ENCODE results near the gene LILRB3. TPM values are rescaled to one million over a fixed set of nuclear protein-coding genes. Genes with fewer than 3 reads are reported as not detected.
"Not testable (repeated sequence)": the region's sequence is repeated elsewhere in the genome, so short reads cannot be mapped to it uniquely, and the experiment has no call there.

The LILRB3 gene
- polyA plus RNA-seq (2013, experiment 1 of 4): not detected
- polyA plus RNA-seq (2013, experiment 2 of 4): 0.39 TPM
- polyA plus RNA-seq (2013, experiment 3 of 4): not detected
- not detected for polyA plus RNA-seq (2013, experiment 4 of 4)

DNA sequence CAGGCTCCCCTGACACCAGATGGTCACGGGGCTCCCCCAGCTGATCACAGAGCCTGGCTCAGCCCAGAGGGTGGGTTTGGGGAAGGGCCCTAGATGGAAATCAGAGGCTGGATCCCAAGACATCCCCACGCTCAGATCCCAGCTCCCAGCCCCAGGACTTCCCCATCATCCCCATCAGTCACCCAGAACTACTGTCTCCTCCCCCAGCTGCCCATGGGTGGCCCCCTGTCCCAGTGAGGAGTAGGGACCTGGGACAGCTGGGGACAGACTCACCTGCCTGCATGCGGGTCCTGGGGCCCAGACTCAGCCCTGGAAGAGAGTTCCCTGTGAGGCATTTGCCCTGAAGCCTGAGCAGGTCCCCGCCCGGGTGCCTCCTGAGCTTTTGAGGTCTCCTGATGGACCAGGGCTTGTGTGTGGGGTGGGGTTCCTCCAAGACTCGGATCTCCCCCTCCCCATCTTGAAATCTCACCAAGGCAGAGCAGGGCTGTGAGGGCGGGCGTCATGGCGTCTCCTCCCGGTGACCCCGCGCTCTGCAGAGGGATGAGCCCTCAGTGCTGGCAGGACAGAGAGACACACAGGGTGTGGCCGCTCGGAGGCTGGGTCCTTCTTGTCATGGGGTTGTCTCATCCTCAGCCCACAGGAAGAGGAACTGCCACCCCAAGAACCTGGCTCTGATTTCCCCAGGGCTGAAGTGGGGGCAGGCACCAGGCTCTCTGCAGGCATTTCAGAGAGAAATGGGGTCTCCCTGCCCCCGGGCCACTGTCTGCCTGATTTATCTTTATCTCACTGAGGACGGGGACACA lies at the start of gene LILRB3:
Gene LILRB3, minus strand, starts transcription at position 534 of the 803 bp plus-strand sequence. Its CDS starts 31 bp downstream, at position 503.
- not testable (repeated sequence) for H3K36me3 ChIP-seq (ENCODE audit: control insufficient read depth, insufficient read depth, low read length); H3K4me3 ChIP-seq (ENCODE audit: insufficient read depth, low read depth, low read length); H3K4me1 ChIP-seq (ENCODE audit: control insufficient read depth, insufficient read depth, low read length); H3K27me3 ChIP-seq (ENCODE audit: control insufficient read depth, insufficient read depth, low read length, poor library complexity, severe bottlenecking); H3K9me3 ChIP-seq (ENCODE audit: control insufficient read depth, low read length); H3K27ac ChIP-seq (ENCODE audit: insufficient read depth, low read depth, low read length, poor library complexity, severe bottlenecking)
- WGBS, 2 experiments: 83 to 87% methylated on average over 14 to 15 of the region's 16 CpGs

DNA sequence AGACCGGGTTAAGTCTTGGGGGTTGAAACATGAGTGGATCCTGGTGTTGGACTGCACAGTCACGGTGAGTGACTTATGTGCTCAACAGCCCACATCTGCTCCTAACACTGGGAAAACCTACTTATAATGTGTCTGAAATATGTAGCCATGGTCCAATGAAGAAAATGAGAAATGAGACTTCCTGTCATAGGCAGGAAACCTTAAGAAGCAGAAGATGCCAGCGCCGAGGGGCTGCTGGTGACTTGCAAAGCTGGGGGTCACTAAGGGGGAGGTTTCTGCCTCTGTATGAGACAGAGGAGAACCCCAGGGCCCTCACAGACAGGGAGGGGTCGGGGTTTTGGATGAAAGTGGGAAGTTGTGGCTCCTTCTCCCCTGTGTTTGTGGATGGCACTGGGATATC lies 49.4 kb upstream of the LILRB3 start:
- H3K9me3 ChIP-seq (ENCODE audit: control insufficient read depth, low read length); H3K27me3 ChIP-seq (ENCODE audit: control insufficient read depth, insufficient read depth, low read length, poor library complexity, severe bottlenecking); H3K36me3 ChIP-seq (ENCODE audit: control insufficient read depth, insufficient read depth, low read length); H3K4me3 ChIP-seq (ENCODE audit: insufficient read depth, low read depth, low read length); H3K27ac ChIP-seq (ENCODE audit: insufficient read depth, low read depth, low read length, poor library complexity, severe bottlenecking); H3K4me1 ChIP-seq (ENCODE audit: control insufficient read depth, insufficient read depth, low read length): not testable (repeated sequence)
- WGBS, 2 experiments: 86 to 88% methylated on average over 5 of the region's 5 CpGs

GRCh38 chr19:54271587-54271986 lies 48.8 kb upstream of the LILRB3 start:
- H3K4me1 ChIP-seq (ENCODE audit: control insufficient read depth, insufficient read depth, low read length); H3K27me3 ChIP-seq (ENCODE audit: control insufficient read depth, insufficient read depth, low read length, poor library complexity, severe bottlenecking); H3K9me3 ChIP-seq (ENCODE audit: control insufficient read depth, low read length); H3K36me3 ChIP-seq (ENCODE audit: control insufficient read depth, insufficient read depth, low read length); H3K27ac ChIP-seq (ENCODE audit: insufficient read depth, low read depth, low read length, poor library complexity, severe bottlenecking); H3K4me3 ChIP-seq (ENCODE audit: insufficient read depth, low read depth, low read length): not testable (repeated sequence)
- WGBS, 2 experiments: 76 to 89% methylated on average over 3 to 4 of the region's 4 CpGs

DNA sequence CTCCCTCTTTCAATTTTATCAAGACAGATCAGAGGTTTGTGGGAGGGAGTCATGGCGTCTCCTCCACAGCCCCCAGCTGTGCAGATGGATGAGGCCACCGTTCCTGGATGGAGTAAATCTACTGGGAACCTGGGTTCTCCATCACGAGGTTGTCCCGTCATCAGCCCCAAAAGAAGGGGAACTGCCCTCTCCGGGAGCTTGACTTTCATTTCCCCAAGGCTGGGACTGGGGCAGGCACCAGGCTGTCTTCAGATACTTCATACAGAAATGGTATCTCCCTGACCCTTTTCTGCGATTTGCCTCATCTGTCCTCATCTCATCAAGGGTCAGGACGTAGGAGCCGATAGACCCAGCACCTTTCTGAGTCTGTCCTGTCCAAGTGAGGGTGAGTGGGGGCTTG lies 48.3 kb upstream of the LILRB3 start:
- Histone ChIP-seq H3K4me3 (ENCODE audit: insufficient read depth, low read depth, low read length) (no peak overlapping the region), H3K36me3 (ENCODE audit: control insufficient read depth, insufficient read depth, low read length) (no peaks in the 10 kb centered on the region), H3K27ac (ENCODE audit: insufficient read depth, low read depth, low read length, poor library complexity, severe bottlenecking) (no peak overlapping the region), H3K4me1 (ENCODE audit: control insufficient read depth, insufficient read depth, low read length) (no peaks in the 10 kb centered on the region), H3K9me3 (ENCODE audit: control insufficient read depth, low read length) (no peaks in the 10 kb centered on the region), H3K27me3 (ENCODE audit: control insufficient read depth, insufficient read depth, low read length, poor library complexity, severe bottlenecking) (peaks cover 5% of the 10 kb centered on the region)
- 88 to 91% methylated on average over 8 of the region's 8 CpGs for WGBS, 2 experiments

DNA sequence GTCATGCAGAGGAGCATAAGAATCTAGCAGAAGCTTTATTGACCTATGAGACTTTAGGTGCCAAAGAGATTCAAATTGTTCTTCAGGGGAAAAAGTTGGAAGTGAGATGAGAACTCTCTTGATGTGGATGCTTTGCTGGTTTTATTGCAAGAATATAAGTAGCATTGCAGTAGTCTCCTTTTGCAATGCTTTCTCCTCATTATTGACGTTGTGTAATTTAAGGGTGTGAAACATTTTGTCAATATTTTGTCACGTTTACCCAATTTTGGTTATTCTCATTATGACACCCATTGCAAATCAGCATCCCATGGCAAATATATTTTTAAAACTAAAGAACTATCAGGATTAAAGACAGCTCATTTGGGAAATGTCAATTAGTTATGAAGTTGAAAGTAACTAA lies 46.1 kb upstream of the LILRB3 start:
- Histone ChIP-seq H3K4me3 (ENCODE audit: insufficient read depth, low read depth, low read length) (no peak overlapping the region), H3K4me1 (ENCODE audit: control insufficient read depth, insufficient read depth, low read length) (no peaks in the 10 kb centered on the region), H3K27me3 (ENCODE audit: control insufficient read depth, insufficient read depth, low read length, poor library complexity, severe bottlenecking) (peaks cover 5% of the 10 kb centered on the region), H3K27ac (ENCODE audit: insufficient read depth, low read depth, low read length, poor library complexity, severe bottlenecking) (no peak overlapping the region), H3K36me3 (ENCODE audit: control insufficient read depth, insufficient read depth, low read length) (no peaks in the 10 kb centered on the region), H3K9me3 (ENCODE audit: control insufficient read depth, low read length) (no peaks in the 10 kb centered on the region)
- 25 to 73% methylated on average over 1 to 2 of the region's 2 CpGs for WGBS, 2 experiments

DNA sequence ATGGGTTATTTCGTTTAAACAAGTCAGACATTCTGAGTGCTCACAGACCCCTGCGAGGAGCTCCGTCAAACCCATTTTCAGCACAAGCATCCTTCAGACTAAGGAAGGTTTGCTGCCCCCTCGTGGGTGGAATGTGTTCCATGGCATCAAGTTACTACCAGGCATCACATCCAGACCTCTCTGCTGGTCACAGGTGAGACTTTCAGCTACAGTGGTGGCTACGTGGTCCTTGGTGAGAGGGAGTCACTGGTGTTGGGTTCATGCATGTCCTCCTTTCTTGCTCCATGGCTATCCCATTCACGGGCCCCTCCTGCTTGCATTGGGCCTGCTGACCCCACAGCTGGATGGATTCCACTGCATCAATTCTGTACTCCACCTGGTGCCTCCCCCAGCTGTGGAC lies 43.3 kb upstream of the LILRB3 start:
- Histone ChIP-seq H3K27me3 (ENCODE audit: control insufficient read depth, insufficient read depth, low read length, poor library complexity, severe bottlenecking) (peaks cover 5% of the 10 kb centered on the region), H3K27ac (ENCODE audit: insufficient read depth, low read depth, low read length, poor library complexity, severe bottlenecking) (no peak overlapping the region), H3K36me3 (ENCODE audit: control insufficient read depth, insufficient read depth, low read length) (no peaks in the 10 kb centered on the region), H3K4me3 (ENCODE audit: insufficient read depth, low read depth, low read length) (no peak overlapping the region), H3K9me3 (ENCODE audit: control insufficient read depth, low read length) (no peaks in the 10 kb centered on the region), H3K4me1 (ENCODE audit: control insufficient read depth, insufficient read depth, low read length) (no peaks in the 10 kb centered on the region)
- 11 to 12% methylated on average over 6 of the region's 6 CpGs for WGBS, 2 experiments

GRCh38 chr19:54262470-54262869 lies 39.7 kb upstream of the LILRB3 start:
- Histone ChIP-seq H3K9me3 (ENCODE audit: control insufficient read depth, low read length) (no peaks in the 10 kb centered on the region), H3K27ac (ENCODE audit: insufficient read depth, low read depth, low read length, poor library complexity, severe bottlenecking) (no peak overlapping the region), H3K36me3 (ENCODE audit: control insufficient read depth, insufficient read depth, low read length) (no peaks in the 10 kb centered on the region), H3K27me3 (ENCODE audit: control insufficient read depth, insufficient read depth, low read length, poor library complexity, severe bottlenecking) (no peaks in the 10 kb centered on the region), H3K4me3 (ENCODE audit: insufficient read depth, low read depth, low read length) (no peak overlapping the region), H3K4me1 (ENCODE audit: control insufficient read depth, insufficient read depth, low read length) (no peaks in the 10 kb centered on the region)
- WGBS, 2 experiments: 83 to 94% methylated on average over 2 of the region's 2 CpGs

GRCh38 chr19:54262066-54262465 lies 39.3 kb upstream of the LILRB3 start:
- Histone ChIP-seq H3K27ac (ENCODE audit: insufficient read depth, low read depth, low read length, poor library complexity, severe bottlenecking) (no peak overlapping the region), H3K4me1 (ENCODE audit: control insufficient read depth, insufficient read depth, low read length) (no peaks in the 10 kb centered on the region), H3K27me3 (ENCODE audit: control insufficient read depth, insufficient read depth, low read length, poor library complexity, severe bottlenecking) (no peaks in the 10 kb centered on the region), H3K9me3 (ENCODE audit: control insufficient read depth, low read length) (no peaks in the 10 kb centered on the region), H3K36me3 (ENCODE audit: control insufficient read depth, insufficient read depth, low read length) (no peaks in the 10 kb centered on the region), H3K4me3 (ENCODE audit: insufficient read depth, low read depth, low read length) (no peak overlapping the region)
- 90 to 91% methylated on average over 11 of the region's 11 CpGs for WGBS, 2 experiments

- H3K4me1 ChIP-seq (ENCODE audit: control insufficient read depth, insufficient read depth, low read length): no peaks in the 10 kb centered on the region
- WGBS, 2 experiments: 91 to 94% methylated on average over 9 of the region's 9 CpGs
- no peak within 1 kb of the TSS for H3K4me3 ChIP-seq (ENCODE audit: insufficient read depth, low read depth, low read length)
- no peaks in the 10 kb centered on the region for H3K27me3 ChIP-seq (ENCODE audit: control insufficient read depth, insufficient read depth, low read length, poor library complexity, severe bottlenecking)
- H3K9me3 ChIP-seq (ENCODE audit: control insufficient read depth, low read length): no peaks in the 10 kb centered on the region
- H3K36me3 ChIP-seq (ENCODE audit: control insufficient read depth, insufficient read depth, low read length): no peaks in the 10 kb centered on the region
- H3K27ac ChIP-seq (ENCODE audit: insufficient read depth, low read depth, low read length, poor library complexity, severe bottlenecking): no peak within 1 kb of the TSS
These were observed 34.3 kb upstream of the LILRB3 start, which contains the start of gene LILRB5 for GRCh38 chr19:54257116-54257480. LILRB5 (minus strand) TSS chr19:54257273; CDS start chr19:54257193, 80 bp downstream.

DNA sequence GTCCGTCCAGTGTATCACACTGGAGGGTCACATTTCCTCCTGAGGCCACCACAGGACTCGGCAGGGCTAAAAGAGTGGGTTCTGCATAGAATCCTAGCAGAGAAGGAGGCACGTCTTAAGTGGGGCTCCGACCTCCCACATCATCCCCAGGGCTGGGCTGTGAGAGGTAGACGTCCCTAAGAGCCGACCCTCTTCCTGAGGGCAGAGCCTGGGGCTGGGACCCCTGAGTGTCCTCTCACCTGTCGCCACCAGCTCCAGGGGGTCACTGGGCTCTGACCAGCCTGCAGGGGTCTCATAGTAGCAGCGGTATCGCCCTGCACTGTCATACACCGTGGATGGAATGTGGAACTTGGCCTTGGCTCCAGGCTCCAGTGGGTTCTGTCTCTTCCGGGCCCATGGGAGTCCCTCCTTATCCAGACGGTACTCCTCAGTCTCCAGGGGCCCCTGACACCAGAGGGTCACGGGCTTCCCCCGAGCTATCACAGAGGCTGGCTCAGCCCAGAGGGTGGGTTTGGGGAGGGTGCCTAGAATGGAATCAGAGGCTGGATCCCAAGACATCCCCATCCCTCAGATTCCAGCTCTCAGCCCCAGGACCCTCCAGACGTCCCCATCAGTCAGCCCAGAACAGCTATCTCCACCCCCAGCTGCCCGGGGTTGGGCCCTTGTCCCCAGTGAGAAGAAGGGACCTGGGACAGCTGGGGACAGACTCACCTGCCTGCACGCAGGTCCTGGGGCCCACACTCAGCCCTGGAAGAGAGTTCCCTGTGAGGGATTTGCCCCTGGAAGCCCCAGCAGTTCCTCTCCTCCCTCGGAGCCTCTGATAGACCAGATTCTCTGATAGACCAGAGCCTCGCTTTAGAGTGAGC lies 33.7 kb upstream of the LILRB3 start:
- 89 to 90% methylated on average over 19 of the region's 19 CpGs for WGBS, 2 experiments
- H3K4me1 ChIP-seq (ENCODE audit: control insufficient read depth, insufficient read depth, low read length): no peaks in the 10 kb centered on the region
- no peaks in the 10 kb centered on the region for H3K36me3 ChIP-seq (ENCODE audit: control insufficient read depth, insufficient read depth, low read length)
- no peaks in the 10 kb centered on the region for H3K27me3 ChIP-seq (ENCODE audit: control insufficient read depth, insufficient read depth, low read length, poor library complexity, severe bottlenecking)
- H3K4me3 ChIP-seq (ENCODE audit: insufficient read depth, low read depth, low read length): no peak overlapping the region
- H3K27ac ChIP-seq (ENCODE audit: insufficient read depth, low read depth, low read length, poor library complexity, severe bottlenecking): no peak overlapping the region
- H3K9me3 ChIP-seq (ENCODE audit: control insufficient read depth, low read length): no peaks in the 10 kb centered on the region
